GM23338 (cell line): ENCODE data around the gene CLHC1. TPM values are rescaled to one million over a fixed set of nuclear protein-coding genes. Genes with fewer than 3 reads are reported as not detected.
"Not testable (repeated sequence)": the region's sequence is repeated elsewhere in the genome, so short reads cannot be mapped to it uniquely, and the experiment has no call there.

Experiments used
- ATAC-seq: fragments of 200-7000 bp; cut with Tn5 transposase; 3 replicates; pipeline ENCODE4 v1.9.1; 2020
- DNase-seq: peaks from one replicate; pipeline ENCODE4 v3.0.0-alpha.2; 2015; ENCODE audit warnings: low spot score
- H2AFZ ChIP-seq: fragments of 200-600 bp; sonication (generic); 2 replicates; pipeline ENCODE4 v1.8.0; 2016; ENCODE audit warnings: antibody characterized with exemption, mild to moderate bottlenecking, moderate library complexity
- H3F3A ChIP-seq: fragments of 200-600 bp; sonication (generic); replicated peaks from 2 replicates; pipeline ENCODE4 v1.8.0; 2017; ENCODE audit warnings: antibody characterized with exemption, mixed run types, low read depth
- H3K27ac ChIP-seq: fragments of 200-600 bp; sonication (generic); 2 replicates; pipeline ENCODE4 v1.6.1; 2016; ENCODE audit warnings: low read depth
- H3K27me3 ChIP-seq: fragments of 200-600 bp; sonication (generic); 2 replicates; pipeline ENCODE4 v1.8.0; 2016; ENCODE audit warnings: mild to moderate bottlenecking, mixed run types, moderate library complexity; ENCODE audit not compliant: insufficient read depth
- H3K36me3 ChIP-seq: fragments of 200-600 bp; sonication (generic); 2 replicates; pipeline ENCODE4 v1.8.0; 2016; ENCODE audit warnings: mild to moderate bottlenecking; ENCODE audit not compliant: insufficient read depth
- H3K4me1 ChIP-seq: fragments of 200-600 bp; sonication (generic); 2 replicates; pipeline ENCODE4 v1.8.0; 2016; ENCODE audit warnings: mild to moderate bottlenecking, moderate library complexity; ENCODE audit not compliant: insufficient read depth
- H3K4me2 ChIP-seq: fragments of 200-600 bp; sonication (generic); 2 replicates; pipeline ENCODE4 v1.7.1; 2017; ENCODE audit warnings: mixed run types
- H3K4me3 ChIP-seq: fragments of 200-600 bp; sonication (generic); 2 replicates; pipeline ENCODE4 v1.6.1; 2016; ENCODE audit warnings: mixed run types
- H3K79me2 ChIP-seq: fragments of 200-600 bp; sonication (generic); replicated peaks from 2 replicates; pipeline ENCODE4 v1.8.0; 2017; ENCODE audit warnings: mild to moderate bottlenecking; ENCODE audit not compliant: insufficient read depth
- H3K9me2 ChIP-seq: fragments of 200-600 bp; sonication (generic); 2 replicates; pipeline ENCODE4 v1.8.0; 2017; ENCODE audit not compliant: insufficient read depth
- H4K20me1 ChIP-seq: fragments of 200-600 bp; sonication (generic); replicated peaks from 2 replicates; pipeline ENCODE4 v1.8.0; 2017; ENCODE audit warnings: mild to moderate bottlenecking; ENCODE audit not compliant: insufficient read depth
- H3K27ac Mint-ChIP-seq: 2 replicates; pipeline ENCODE4 v1.8.0; 2020; ENCODE audit warnings: inconsistent platforms, mild to moderate bottlenecking, moderate library complexity, mixed read lengths
- H3K27me3 Mint-ChIP-seq: 3 replicates; pipeline ENCODE4 v1.8.0; 2022; ENCODE audit warnings: low read depth, mild to moderate bottlenecking, moderate library complexity, mixed read lengths, inconsistent platforms; ENCODE audit not compliant: insufficient read depth, poor library complexity
- H3K36me3 Mint-ChIP-seq: 3 replicates; pipeline ENCODE4 v1.8.0; 2021; ENCODE audit warnings: low read depth, mild to moderate bottlenecking, inconsistent platforms, moderate library complexity, mixed read lengths
- H3K4me1 Mint-ChIP-seq: 3 replicates; pipeline ENCODE4 v1.8.0; 2020; ENCODE audit warnings: mild to moderate bottlenecking, inconsistent platforms, mixed read lengths
- H3K4me3 Mint-ChIP-seq: 3 replicates; pipeline ENCODE4 v1.8.0; 2021; ENCODE audit warnings: moderate library complexity, mild to moderate bottlenecking, inconsistent platforms, mixed read lengths
- H3K9me3 Mint-ChIP-seq: 3 replicates; pipeline ENCODE4 v1.8.0; 2020; ENCODE audit warnings: moderate library complexity, mild to moderate bottlenecking, inconsistent platforms, mixed read lengths
- JUNB ChIP-seq: IDR thresholded peaks from one replicate; pipeline ENCODE4 v1.6.1; 2016; ENCODE audit warnings: antibody characterized with exemption; ENCODE audit not compliant: unreplicated experiment
- NANOG ChIP-seq: IDR thresholded peaks from 2 replicates; pipeline ENCODE4 v1.6.1; 2016; ENCODE audit warnings: antibody characterized with exemption, borderline replicate concordance
- STAT1 ChIP-seq: IDR thresholded peaks from one replicate; pipeline ENCODE4 v1.6.1; 2016; ENCODE audit warnings: antibody characterized with exemption; ENCODE audit not compliant: unreplicated experiment
- ZNF114 ChIP-seq: fragments of 250-450 bp; sonication (Bioruptor Pico); IDR thresholded peaks from 2 replicates; pipeline ENCODE4 v1.5.0; 2020; ENCODE audit warnings: mild to moderate bottlenecking, moderate library complexity
- polyA plus RNA-seq: library from polyadenylated mRNA; unstranded; fragments of >200 nt; fragmentation: Nextera tagmentation; extraction: Ambion mirVana; gene quantifications from 2 replicates; pipeline ENCODE4 v1.2.1, GENCODE V29; 2016
- total RNA-seq: library from RNA; depleted of rRNA; stranded (reverse); fragments of >200 nt; shearing (Covaris generic); gene quantifications from 2 replicates; pipeline ENCODE4 v1.2.3, GENCODE V29; 2014
- TF ChIP-seq, protein P1 (sequence below): fragments of 250-450 bp; sonication (Bioruptor Pico); IDR thresholded peaks from 2 replicates; pipeline ENCODE4 v1.5.0; 2020; ENCODE audit warnings: mild to moderate bottlenecking, moderate library complexity

Gene CLHC1
- total and polyA plus RNA-seq, 2 experiments from 2014 or later, result 3.1 to 5.0 TPM

DNA sequence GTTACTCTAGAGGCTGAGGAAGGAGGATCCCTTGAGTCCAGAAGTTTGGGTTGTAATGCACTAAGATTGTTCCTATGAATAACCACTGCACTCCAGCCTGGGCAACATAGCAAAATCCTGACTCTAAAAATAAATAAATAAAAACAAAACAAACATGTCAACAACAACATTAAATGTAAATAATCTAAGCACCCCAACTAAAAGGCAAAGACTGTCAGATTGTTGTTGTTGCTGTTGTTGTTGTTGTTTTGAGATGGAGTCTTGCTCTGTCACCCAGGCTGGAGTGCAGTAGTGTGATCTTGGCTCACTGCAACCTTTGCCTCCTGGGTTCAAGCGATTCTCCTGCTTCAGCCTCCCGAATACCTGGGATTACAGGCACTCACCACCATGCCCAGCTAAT lies 40.2 kb downstream of the CLHC1 start:
- not testable (repeated sequence) for H3K36me3 Mint-ChIP-seq, H3F3A ChIP-seq, H3K36me3 ChIP-seq, H3K9me2 ChIP-seq, H3K4me3 ChIP-seq, H3K27ac ChIP-seq, H2AFZ ChIP-seq, H3K27ac Mint-ChIP-seq, H3K4me1 Mint-ChIP-seq, H3K4me2 ChIP-seq, H3K4me3 Mint-ChIP-seq, DNase-seq, H3K27me3 ChIP-seq, H3K27me3 Mint-ChIP-seq, H3K79me2 ChIP-seq, ATAC-seq, H4K20me1 ChIP-seq, H3K9me3 Mint-ChIP-seq, H3K4me1 ChIP-seq

DNA sequence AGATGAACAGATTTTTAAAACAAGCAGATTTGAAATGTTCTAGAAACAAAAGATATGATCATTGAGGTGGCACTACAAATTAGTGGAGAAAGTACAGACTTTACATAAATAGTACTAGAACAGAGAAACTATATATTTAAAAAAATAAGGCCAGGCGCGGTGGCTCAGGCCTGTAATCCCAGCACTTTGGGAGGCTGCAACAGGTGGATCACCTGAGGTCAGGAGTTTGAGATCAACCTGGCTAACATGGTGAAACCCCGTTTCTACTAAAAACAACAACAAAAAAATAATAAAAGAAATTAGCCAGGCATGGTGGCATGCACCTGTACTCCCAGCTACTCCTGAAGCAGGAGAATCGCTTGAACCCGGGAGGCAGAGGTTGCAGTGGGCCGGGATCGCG lies 45.3 kb downstream of the CLHC1 start:
- H3K4me3 Mint-ChIP-seq, result not testable (repeated sequence)

DNA sequence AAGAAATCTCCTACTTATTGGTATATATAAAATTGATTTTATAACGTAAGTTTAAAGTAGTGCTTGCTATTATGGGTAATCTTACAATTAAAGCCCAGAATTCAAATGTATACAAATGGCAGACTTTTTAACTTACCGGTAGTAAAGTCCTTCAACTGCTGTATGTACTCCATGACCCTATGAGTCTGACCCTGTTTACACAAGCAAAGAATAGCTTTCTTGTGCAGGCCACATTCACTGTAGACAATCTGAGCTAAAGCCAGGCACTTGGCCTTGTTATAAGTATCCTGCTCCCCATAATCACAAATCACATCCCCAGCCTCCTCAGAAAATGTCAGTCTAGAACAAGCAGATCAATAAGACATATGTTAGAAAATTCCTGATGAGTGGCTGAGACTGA lies 51.7 kb downstream of the CLHC1 start:
- no peaks in the 10 kb centered on the region for H3K4me1 ChIP-seq
- TF ChIP-seq, protein P1, sequence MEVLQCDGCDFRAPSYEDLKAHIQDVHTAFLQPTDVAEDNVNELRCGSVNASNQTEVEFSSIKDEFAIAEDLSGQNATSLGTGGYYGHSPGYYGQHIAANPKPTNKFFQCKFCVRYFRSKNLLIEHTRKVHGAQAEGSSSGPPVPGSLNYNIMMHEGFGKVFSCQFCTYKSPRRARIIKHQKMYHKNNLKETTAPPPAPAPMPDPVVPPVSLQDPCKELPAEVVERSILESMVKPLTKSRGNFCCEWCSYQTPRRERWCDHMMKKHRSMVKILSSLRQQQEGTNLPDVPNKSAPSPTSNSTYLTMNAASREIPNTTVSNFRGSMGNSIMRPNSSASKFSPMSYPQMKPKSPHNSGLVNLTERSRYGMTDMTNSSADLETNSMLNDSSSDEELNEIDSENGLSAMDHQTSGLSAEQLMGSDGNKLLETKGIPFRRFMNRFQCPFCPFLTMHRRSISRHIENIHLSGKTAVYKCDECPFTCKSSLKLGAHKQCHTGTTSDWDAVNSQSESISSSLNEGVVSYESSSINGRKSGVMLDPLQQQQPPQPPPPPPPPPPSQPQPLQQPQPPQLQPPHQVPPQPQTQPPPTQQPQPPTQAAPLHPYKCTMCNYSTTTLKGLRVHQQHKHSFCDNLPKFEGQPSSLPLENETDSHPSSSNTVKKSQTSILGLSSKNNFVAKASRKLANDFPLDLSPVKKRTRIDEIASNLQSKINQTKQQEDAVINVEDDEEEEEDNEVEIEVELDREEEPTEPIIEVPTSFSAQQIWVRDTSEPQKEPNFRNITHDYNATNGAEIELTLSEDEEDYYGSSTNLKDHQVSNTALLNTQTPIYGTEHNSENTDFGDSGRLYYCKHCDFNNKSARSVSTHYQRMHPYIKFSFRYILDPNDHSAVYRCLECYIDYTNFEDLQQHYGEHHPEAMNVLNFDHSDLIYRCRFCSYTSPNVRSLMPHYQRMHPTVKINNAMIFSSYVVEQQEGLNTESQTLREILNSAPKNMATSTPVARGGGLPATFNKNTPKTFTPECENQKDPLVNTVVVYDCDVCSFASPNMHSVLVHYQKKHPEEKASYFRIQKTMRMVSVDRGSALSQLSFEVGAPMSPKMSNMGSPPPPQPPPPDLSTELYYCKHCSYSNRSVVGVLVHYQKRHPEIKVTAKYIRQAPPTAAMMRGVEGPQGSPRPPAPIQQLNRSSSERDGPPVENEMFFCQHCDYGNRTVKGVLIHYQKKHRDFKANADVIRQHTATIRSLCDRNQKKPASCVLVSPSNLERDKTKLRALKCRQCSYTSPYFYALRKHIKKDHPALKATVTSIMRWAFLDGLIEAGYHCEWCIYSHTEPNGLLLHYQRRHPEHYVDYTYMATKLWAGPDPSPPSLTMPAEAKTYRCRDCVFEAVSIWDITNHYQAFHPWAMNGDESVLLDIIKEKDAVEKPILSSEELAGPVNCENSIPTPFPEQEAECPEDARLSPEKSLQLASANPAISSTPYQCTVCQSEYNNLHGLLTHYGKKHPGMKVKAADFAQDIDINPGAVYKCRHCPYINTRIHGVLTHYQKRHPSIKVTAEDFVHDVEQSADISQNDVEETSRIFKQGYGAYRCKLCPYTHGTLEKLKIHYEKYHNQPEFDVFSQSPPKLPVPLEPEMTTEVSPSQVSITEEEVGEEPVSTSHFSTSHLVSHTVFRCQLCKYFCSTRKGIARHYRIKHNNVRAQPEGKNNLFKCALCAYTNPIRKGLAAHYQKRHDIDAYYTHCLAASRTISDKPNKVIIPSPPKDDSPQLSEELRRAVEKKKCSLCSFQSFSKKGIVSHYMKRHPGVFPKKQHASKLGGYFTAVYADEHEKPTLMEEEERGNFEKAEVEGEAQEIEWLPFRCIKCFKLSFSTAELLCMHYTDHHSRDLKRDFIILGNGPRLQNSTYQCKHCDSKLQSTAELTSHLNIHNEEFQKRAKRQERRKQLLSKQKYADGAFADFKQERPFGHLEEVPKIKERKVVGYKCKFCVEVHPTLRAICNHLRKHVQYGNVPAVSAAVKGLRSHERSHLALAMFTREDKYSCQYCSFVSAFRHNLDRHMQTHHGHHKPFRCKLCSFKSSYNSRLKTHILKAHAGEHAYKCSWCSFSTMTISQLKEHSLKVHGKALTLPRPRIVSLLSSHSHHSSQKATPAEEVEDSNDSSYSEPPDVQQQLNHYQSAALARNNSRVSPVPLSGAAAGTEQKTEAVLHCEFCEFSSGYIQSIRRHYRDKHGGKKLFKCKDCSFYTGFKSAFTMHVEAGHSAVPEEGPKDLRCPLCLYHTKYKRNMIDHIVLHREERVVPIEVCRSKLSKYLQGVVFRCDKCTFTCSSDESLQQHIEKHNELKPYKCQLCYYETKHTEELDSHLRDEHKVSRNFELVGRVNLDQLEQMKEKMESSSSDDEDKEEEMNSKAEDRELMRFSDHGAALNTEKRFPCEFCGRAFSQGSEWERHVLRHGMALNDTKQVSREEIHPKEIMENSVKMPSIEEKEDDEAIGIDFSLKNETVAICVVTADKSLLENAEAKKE (CRISPR knock-in tag), result no peak
- TF ChIP-seq ZNF114 (no peak), JUNB (no peak), NANOG (no peak), STAT1 (no peak)
- Mint-ChIP-seq H3K9me3 (no peaks in the 10 kb centered on the region), H3K4me3 (no peak overlapping the region), H3K27me3 (peaks cover 1% of the 10 kb centered on the region), H3K27ac (no peak overlapping the region), H3K36me3 (no peaks in the 10 kb centered on the region), H3K4me1 (no peaks in the 10 kb centered on the region)
- H4K20me1 ChIP-seq, result no peaks in the 10 kb centered on the region
- ATAC-seq, result no peak
- no peaks in the 10 kb centered on the region for H3K36me3 ChIP-seq
- no peak overlapping the region for H3K4me3 ChIP-seq
- no peak overlapping the region for H3K4me2 ChIP-seq
- no peak overlapping the region for H3K27ac ChIP-seq
- no peaks in the 10 kb centered on the region for H3K27me3 ChIP-seq
- no peaks in the 10 kb centered on the region for H3K79me2 ChIP-seq
- no peak overlapping the region for H2AFZ ChIP-seq
- no peaks in the 10 kb centered on the region for H3F3A ChIP-seq
- DNase-seq, result no peak
- H3K9me2 ChIP-seq, result no peaks in the 10 kb centered on the region

More for the DNA sequence above, 45.3 kb downstream of the CLHC1 start:
- not testable (repeated sequence) for H3K4me3 ChIP-seq, H3K4me1 Mint-ChIP-seq, H4K20me1 ChIP-seq, H3K27me3 Mint-ChIP-seq, H3K27ac ChIP-seq, H3K36me3 ChIP-seq, ATAC-seq, H3K9me2 ChIP-seq, H2AFZ ChIP-seq, H3F3A ChIP-seq, H3K79me2 ChIP-seq, H3K9me3 Mint-ChIP-seq, H3K36me3 Mint-ChIP-seq, DNase-seq, H3K27me3 ChIP-seq, H3K4me2 ChIP-seq, H3K4me1 ChIP-seq, H3K27ac Mint-ChIP-seq
